ENCODE measurements around the gene WDFY4. TPM values are rescaled to one million over a fixed set of nuclear protein-coding genes. Genes with fewer than 3 reads are reported as not detected.

The WDFY4 gene
- total RNA-seq, 6 donors from 2014 or later = 10.1 to 48.9 (median 32.1) TPM

DNA sequence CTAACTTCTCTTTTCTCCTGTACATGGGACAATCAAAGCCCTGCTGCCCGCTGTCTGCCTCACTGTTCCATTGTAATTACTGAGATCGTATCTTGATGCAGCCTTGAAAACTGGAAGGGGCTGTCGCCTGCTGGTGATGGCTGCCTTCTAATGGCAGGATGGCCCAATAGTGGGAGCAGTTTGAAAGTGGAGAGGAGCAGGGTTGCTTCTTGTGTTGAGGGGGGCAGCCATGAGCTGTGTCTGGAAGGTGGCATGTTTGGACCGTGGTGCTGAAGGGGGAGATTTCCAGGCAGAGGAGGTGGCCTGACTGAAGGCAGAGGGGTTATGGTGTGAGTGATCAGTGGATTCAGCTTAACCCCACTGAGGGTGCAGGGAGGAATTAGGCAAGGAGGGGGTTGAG, 8.1 kb downstream of the WDFY4 start:
- Histone ChIP-seq H3K27ac (no peak overlapping the region), H3K27me3 (no peaks in the 10 kb centered on the region), H3K9me3 (no peaks in the 10 kb centered on the region), H3K36me3 (no peaks in the 10 kb centered on the region), H3K4me3 (no peak overlapping the region), H3K4me1 (no peaks in the 10 kb centered on the region)
- no peak for DNase-seq
- no peak for ATAC-seq (ENCODE audit: low FRiP score in 2 of 2)
- 90 to 95% methylated on average over 4 of the region's 4 CpGs for WGBS, 2 donors
- TF ChIP-seq POLR2A (IDR thresholded peaks at IDR 0.05) (no peak), CTCF (IDR thresholded peaks at IDR 0.05) (no peak), POLR2AphosphoS5 (IDR thresholded peaks at IDR 0.05) (no peak), EP300 (IDR thresholded peaks at IDR 0.05) (no peak)

DNA sequence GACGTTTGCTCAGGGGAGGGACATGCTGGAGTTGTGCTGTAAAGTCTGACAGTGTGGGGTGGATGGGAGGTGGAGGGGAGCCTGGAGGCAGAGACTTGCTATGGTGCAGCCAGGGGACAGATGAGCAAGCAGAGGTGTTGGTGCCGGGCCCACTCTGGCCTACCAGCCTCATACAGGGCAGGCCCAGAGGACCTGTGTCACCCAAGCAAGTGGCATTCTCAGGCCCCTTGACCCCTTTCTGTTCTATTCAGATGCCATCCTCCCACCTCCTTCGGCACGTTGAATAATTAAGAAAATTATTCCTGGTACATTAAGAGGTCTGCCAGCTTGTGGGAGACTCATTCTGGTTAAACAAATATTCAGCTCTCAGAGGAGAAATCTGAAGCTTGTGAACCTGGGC, 8.5 kb downstream of the WDFY4 start:
- Histone ChIP-seq H3K4me3 (no peak overlapping the region), H3K36me3 (no peaks in the 10 kb centered on the region), H3K27me3 (no peaks in the 10 kb centered on the region), H3K9me3 (no peaks in the 10 kb centered on the region), H3K27ac (no peak overlapping the region), H3K4me1 (no peaks in the 10 kb centered on the region)
- ATAC-seq (ENCODE audit: low FRiP score in 2 of 2) = no peak
- no peak for TF ChIP-seq CTCF (IDR thresholded peaks at IDR 0.05)
- 74 to 77% methylated on average over 4 of the region's 4 CpGs for WGBS, 2 donors
- DNase-seq = no peak

DNA sequence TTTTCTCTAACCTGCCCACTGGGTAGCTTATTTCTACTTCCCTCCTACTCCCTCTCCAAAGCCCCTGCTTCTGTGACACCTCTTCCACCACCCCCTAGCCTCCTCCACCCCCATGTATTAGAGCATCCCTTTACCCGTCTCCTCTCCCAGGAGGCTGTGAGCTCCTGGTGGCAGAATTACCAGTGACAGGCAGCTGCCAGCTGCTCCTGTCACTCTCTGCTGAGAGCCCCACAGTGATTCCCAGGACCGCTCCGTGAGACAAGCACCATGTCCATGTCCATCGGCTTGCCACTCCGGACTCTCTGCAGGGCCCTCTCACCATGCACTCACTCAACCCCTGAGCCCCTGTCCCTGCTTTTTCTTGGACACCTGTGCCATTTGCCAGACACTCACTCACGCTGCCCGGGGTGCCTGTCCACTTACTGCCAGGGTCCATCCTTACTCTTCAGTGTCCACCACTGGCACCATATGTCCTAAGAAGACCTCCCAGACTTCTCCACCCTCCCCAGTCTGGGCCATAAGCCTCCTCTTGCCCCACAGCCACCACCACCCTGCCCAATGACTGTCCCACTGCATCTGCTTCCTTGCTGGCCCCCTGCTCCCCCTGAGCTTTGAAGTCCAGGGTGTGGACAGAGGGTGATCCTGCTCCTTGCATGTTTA, 9.8 kb downstream of the WDFY4 start:
- DNase-seq (no peak), ATAC-seq (ENCODE audit: low FRiP score in 2 of 2) (no peak)
- WGBS, 2 donors = 77 to 96% methylated on average over 7 of the region's 7 CpGs
- H3K9me3 ChIP-seq = no peaks in the 10 kb centered on the region
- H3K4me3 ChIP-seq = no peak overlapping the region
- no peaks in the 10 kb centered on the region for H3K36me3 ChIP-seq
- no peaks in the 10 kb centered on the region for H3K4me1 ChIP-seq
- TF ChIP-seq EP300 (IDR thresholded peaks at IDR 0.05) (no peak), CTCF (IDR thresholded peaks at IDR 0.05) (no peak), POLR2A (IDR thresholded peaks at IDR 0.05) (no peak), POLR2AphosphoS5 (IDR thresholded peaks at IDR 0.05) (no peak)
- no peaks in the 10 kb centered on the region for H3K27me3 ChIP-seq
- no peak overlapping the region for H3K27ac ChIP-seq

GRCh38 chr10:48695636-48696534, 11.2 kb downstream of the WDFY4 start:
- Histone ChIP-seq H3K36me3 (no peaks in the 10 kb centered on the region), H3K27ac (no peak overlapping the region), H3K4me1 (no peaks in the 10 kb centered on the region), H3K27me3 (no peaks in the 10 kb centered on the region), H3K4me3 (no peak overlapping the region), H3K9me3 (no peaks in the 10 kb centered on the region)
- WGBS, 2 donors = 88 to 91% methylated on average over 11 to 13 of the region's 13 CpGs
- TF ChIP-seq CTCF (IDR thresholded peaks at IDR 0.05) = no peak
- no peak for TF ChIP-seq POLR2A (IDR thresholded peaks at IDR 0.05)
- no peak for TF ChIP-seq POLR2AphosphoS5 (IDR thresholded peaks at IDR 0.05)
- TF ChIP-seq EP300 (IDR thresholded peaks at IDR 0.05) = no peak
- ATAC-seq (ENCODE audit: low FRiP score in 2 of 2) = no peak
- DNase-seq = no peak
